Subcutaneous abdominal adipose tissue (tissue), 5 donors: Measurements from ENCODE around the gene EFL1.
"Not testable (repeated sequence)": the region's sequence is repeated elsewhere in the genome, so short reads cannot be mapped to it uniquely, and the experiment has no call there.

ENCODE experiments used
- H3K27ac ChIP-seq: one replicate; pipeline ENCODE4 v1.7.0; 2013; ENCODE audit warnings: low read depth, mild to moderate bottlenecking, inconsistent platforms, low read length, moderate library complexity
- H3K27me3 ChIP-seq, 5 donors: one replicate each; pipeline ENCODE4 v1.7.0; 2013; ENCODE audit warnings: low read length in 5 of 5, inconsistent platforms in 1 of 5; ENCODE audit not compliant: control insufficient read depth in 5 of 5, insufficient read depth in 4 of 5
- H3K36me3 ChIP-seq, 5 donors: one replicate each; pipeline ENCODE4 v1.7.0; 2013; ENCODE audit warnings: low read length in 5 of 5; ENCODE audit not compliant: control insufficient read depth in 5 of 5, insufficient read depth in 5 of 5
- H3K4me1 ChIP-seq, 5 donors: one replicate each; pipeline ENCODE4 v1.7.0; 2013; ENCODE audit warnings: low read length in 5 of 5, mild to moderate bottlenecking in 3 of 5, moderate library complexity in 1 of 5; ENCODE audit not compliant: control insufficient read depth in 5 of 5, insufficient read depth in 5 of 5
- H3K4me3 ChIP-seq, 5 donors: one replicate each; pipeline ENCODE4 v1.7.0; 2013; ENCODE audit warnings: low read length in 5 of 5, low read depth in 1 of 5
- H3K9ac ChIP-seq, 5 donors: one replicate each; pipeline ENCODE4 v1.7.0; 2013; ENCODE audit warnings: low read length in 5 of 5, mild to moderate bottlenecking in 4 of 5, moderate library complexity in 3 of 5
- H3K9me3 ChIP-seq, 5 donors: one replicate each; pipeline ENCODE4 v1.7.0; 2013; ENCODE audit warnings: low read length in 5 of 5; ENCODE audit not compliant: control insufficient read depth in 5 of 5
- donor health status: healthy.
- donor health status: healthy.
- donor health status: healthy.
- donor health status: healthy.
- donor health status: healthy.

The EFL1 gene

DNA sequence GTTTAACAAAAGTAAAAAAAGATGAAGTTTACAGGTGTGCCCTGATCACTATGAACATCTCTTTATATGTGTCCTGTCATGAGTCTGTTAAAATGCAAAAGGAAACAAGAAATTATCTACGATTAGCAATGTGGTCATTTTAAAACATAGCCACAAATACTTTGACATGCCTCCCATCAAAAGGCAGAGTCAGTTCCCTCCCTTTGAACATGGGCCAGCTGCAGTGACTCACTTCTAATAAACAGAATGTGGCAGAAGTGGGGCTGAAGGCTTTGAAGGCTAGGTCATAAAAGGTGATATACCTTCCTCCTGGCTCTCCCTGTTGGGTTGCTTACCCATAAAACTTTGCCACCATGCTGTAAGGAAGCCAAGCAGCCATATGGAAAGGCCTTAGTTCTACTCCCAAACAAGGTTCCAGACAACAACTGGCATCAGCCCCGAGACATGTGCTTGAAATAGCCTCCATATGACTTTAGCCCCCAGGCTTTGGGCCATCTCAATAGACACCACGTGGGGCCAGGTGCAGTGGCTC lies 52.4 kb downstream of the EFL1 start:
- H3K27ac ChIP-seq, H3K4me3 ChIP-seq, H3K9ac ChIP-seq, H3K27me3 ChIP-seq, H3K9me3 ChIP-seq, H3K4me1 ChIP-seq: not testable (repeated sequence)
- H3K36me3 ChIP-seq: peaks cover 3 to 12% (median 7%) of the 10 kb centered on the region in 5 donors

DNA sequence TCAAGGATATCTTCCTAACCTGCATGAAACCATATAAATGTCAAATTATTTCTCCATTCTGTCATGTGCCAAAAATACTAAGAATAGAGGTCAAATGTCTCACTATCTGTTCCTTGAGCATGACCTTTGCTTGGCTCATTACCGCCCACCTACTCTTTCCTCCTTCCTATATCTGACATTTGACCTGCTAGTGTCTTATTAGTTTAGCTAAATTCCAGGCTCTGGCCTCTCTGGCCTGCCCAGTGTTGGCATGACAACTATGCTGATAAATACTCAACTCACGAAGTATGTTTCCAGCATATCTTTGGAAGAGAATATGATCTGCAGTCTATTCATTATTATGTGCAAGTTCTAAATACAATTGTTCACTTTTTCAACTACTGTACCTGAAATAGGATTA lies 58.0 kb downstream of the EFL1 start:
- not testable (repeated sequence) for H3K36me3 ChIP-seq, H3K27me3 ChIP-seq, H3K27ac ChIP-seq, H3K9me3 ChIP-seq, H3K4me1 ChIP-seq, H3K9ac ChIP-seq, H3K4me3 ChIP-seq

DNA sequence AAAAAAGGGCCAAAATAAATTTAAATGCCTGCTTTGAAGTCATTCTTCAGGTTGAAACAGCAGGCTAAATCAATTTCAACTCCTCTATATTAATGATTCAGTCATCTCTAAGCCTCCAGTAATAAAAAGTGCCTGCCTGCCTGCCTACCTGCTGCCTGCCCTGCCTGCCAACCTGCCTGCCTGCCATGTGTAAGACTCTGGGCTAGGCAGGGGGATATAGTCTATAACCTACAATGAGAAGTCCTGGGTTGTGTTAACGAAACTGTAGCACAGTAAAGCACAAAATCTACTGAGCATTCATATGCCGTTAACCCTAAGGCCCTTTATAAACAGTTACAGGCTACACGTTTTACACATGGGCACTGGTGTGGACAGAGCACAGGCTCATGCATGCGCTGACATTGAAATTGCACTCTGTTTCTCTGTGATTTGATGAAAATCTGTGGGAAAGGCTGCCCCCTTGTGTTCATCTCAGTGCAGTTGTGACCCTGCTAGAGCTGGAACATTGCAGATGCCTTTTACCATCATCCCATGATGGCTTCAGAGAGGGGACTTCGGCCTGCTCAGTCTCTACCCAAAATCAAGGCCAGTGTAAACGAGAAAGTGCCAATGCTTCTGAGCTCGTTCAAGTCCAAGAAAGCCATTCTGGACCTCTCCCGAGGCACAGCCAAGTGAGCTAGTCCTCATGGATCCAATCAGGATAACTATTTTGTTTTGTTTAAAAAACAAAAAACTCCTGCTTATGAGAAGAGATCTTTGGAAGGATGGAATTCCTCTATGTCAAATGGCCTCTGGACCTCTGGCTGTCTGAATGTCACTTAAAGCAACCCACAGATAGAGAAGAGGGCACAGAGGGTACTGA lies 64.6 kb downstream of the EFL1 start:
- Histone ChIP-seq H3K4me1 (no peaks in the 10 kb centered on the region), H3K9me3 (no peaks in the 10 kb centered on the region), H3K27me3 (no peaks in the 10 kb centered on the region), H3K27ac (no peak overlapping the region), H3K4me3 (no peak overlapping the region), H3K36me3 (no peaks in the 10 kb centered on the region), H3K9ac (no peak overlapping the region)

DNA sequence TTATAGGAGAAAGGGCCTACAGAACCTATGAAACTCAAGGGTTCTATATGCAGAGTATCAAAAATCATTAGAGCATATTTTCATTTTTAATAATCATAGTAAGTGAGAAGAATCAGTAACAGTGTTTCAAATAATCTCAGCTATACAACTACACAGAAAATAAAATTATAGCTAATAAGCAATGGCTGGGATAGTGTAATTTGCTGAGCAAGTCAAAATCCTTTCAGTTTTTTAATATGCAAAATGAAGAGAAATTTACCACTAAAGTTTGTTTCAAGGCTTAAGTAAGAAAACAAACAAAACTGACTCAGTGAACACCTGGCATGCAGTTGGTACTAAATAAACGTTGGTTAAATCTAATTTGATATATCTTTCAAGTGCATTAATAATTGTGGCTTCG lies 66.2 kb downstream of the EFL1 start:
- Histone ChIP-seq H3K9me3 (no peaks in the 10 kb centered on the region), H3K9ac (no peak overlapping the region), H3K4me3 (no peak overlapping the region), H3K36me3 (no peaks in the 10 kb centered on the region), H3K4me1 (no peaks in the 10 kb centered on the region), H3K27ac (no peak overlapping the region), H3K27me3 (no peaks in the 10 kb centered on the region)

DNA sequence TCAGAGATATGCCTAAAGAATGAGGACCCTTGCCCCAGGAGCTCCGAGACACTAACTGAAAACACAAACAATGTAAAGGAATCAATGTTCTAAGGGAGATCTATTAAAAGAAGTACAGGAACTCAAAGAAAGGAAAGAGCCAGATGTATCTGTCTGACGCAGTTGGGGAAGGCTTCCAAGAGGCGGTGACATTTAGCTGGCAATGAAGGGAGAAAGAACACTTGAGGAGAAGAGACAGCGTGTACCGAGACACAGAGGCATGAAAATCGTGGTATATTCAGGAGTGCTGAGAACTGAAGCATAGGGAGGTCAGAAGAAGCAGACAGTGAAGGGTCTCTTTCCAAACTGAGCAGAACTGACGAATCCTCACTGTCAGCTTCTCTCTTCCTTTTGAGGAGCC lies 66.7 kb downstream of the EFL1 start:
- not testable (repeated sequence) for H3K4me1 ChIP-seq, H3K27ac ChIP-seq, H3K36me3 ChIP-seq, H3K4me3 ChIP-seq, H3K9me3 ChIP-seq, H3K27me3 ChIP-seq, H3K9ac ChIP-seq

DNA sequence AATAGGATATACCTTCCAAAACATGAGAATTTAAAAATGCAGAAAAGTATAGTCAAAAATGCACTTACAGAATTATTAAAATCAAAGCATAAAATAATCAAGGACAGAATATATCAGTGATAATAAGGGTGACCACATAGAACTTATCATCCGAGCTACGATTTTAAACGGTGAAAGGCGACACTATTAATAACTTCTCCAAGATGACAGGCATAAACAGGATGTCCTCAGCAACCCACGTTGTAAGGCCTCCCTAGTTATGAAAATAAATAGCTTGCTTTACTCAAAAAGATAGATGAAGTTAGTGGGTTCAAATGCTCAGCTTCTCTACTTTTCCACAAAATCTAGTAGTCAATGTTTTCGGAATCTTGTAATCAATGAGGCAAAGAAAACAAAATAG lies 68.0 kb downstream of the EFL1 start:
- not testable (repeated sequence) for H3K36me3 ChIP-seq, H3K9me3 ChIP-seq, H3K27ac ChIP-seq, H3K27me3 ChIP-seq, H3K4me1 ChIP-seq, H3K9ac ChIP-seq, H3K4me3 ChIP-seq

DNA sequence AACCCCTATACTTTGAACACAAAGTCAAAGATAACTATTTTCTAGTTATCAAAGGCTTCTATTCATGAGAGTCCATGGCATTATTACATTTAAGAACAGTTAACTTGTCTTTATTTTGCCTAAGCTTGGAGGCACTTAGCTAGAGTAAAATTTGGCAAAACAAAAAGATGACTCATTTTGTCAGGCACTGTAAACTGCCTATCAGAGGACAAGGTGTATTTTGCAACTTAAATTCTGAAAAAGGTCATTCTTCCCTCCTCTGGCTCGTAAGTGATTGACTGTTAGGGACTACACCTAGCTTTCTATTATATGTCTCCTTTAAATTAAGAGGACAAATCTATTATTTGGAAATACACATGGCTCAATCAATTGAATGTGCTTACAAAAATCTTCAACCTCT lies 69.1 kb downstream of the EFL1 start:
- H3K27me3 ChIP-seq, H3K27ac ChIP-seq, H3K9ac ChIP-seq, H3K4me1 ChIP-seq, H3K4me3 ChIP-seq, H3K36me3 ChIP-seq, H3K9me3 ChIP-seq: not testable (repeated sequence)

DNA sequence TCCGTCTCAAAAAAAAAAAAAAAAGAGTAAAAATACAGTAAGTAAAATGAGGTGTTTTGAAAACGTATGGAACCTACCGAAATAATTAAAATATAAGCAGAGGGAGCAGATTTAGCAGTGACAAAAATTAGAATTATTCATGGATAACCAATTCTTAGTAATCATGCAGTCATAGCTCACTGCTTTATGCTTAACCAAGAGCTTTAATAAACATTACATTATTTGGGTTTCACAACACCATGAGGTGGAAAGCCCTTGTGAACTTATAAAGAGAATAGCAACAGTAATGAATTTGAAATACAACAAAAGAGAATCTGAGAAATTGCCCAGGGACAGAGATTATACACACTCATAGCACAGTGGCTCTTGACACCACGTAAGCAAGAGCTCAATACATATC lies 70.1 kb downstream of the EFL1 start:
- H3K36me3 ChIP-seq: not testable (repeated sequence)

DNA sequence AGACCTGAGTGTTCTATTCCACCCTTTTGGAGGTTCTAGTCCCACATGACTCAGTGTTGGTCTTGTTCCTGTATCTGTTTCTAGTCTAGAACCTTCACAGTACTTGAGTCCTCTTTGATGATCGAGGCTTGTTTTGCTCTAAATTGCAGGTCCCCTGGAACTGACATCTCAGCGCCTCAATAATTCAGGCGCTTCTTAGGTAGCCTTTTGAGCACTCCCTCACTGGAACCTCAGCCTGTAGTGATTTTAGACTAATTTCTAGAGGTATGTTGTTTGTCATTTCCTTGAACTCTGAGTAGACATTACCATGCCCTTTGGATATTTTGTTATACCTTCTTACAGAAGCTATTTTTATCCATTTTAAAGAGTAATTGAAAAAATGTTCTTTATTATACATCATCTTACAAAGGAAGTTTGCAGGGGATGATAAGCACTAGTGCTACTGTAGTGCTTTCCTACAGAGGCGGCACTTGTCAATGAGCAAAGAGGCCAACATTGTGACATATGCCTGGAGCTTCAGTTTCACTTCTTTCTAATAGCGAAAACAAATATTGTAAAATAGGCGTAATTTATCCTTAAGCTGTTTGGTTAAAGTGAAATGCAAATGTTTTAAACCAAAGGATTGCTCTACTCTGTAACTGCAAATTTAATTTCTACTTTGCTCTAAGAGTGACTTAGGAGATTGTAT lies 75.7 kb downstream of the EFL1 start:
- Histone ChIP-seq H3K27ac (no peak overlapping the region), H3K4me1 (peaks cover 0 to 18% (median 5%) of the 10 kb centered on the region in 5 donors), H3K27me3 (no peaks in the 10 kb centered on the region), H3K9ac (no peak overlapping the region), H3K4me3 (no peak overlapping the region), H3K9me3 (no peaks in the 10 kb centered on the region), H3K36me3 (no peaks in the 10 kb centered on the region)

More for the DNA sequence above, 70.1 kb downstream of the EFL1 start:
- not testable (repeated sequence) for H3K4me1 ChIP-seq, H3K27ac ChIP-seq, H3K27me3 ChIP-seq, H3K9ac ChIP-seq, H3K4me3 ChIP-seq, H3K9me3 ChIP-seq

DNA sequence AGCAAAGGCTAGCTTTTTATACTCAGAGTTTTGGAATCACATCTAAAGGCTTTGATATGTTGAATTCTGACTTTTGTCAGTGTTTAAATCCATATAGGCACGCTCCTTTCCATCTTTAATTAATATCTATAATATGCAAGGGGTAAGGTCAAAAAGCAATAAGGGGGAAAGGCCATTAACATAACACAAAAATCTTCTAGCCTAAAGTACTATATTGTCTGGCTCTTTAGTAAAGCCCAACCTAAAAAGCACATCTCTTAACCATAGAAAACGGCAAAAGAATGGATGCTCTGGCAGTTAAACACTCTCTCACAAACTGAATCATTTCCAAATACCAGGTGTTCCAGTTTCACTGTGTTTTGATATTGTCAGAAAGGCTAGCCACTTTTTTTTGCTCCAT lies 76.4 kb downstream of the EFL1 start:
- H3K27ac ChIP-seq: no peak overlapping the region
- no peaks in the 10 kb centered on the region for H3K27me3 ChIP-seq
- no peak overlapping the region for H3K9ac ChIP-seq
- H3K36me3 ChIP-seq: no peaks in the 10 kb centered on the region
- no peak overlapping the region for H3K4me3 ChIP-seq
- peaks cover 0 to 18% (median 5%) of the 10 kb centered on the region in 5 donors for H3K4me1 ChIP-seq
- no peaks in the 10 kb centered on the region for H3K9me3 ChIP-seq
